K562 (cell line): ENCODE data around the gene HSD17B8. TPM values are rescaled to one million over a fixed set of nuclear protein-coding genes. Genes with fewer than 3 reads are reported as not detected.

Experiments
- CXXC5 ChIP-seq: fragments of 250-450 bp; sonication (Bioruptor Pico); IDR thresholded peaks from 2 replicates; pipeline ENCODE4 v1.8.0; 2022; ENCODE audit warnings: inconsistent platforms, mild to moderate bottlenecking, moderate library complexity
- FOXA1 ChIP-seq: fragments of 450-650 bp; IDR thresholded peaks from 2 replicates; pipeline ENCODE4 v1.6.1; 2016; ENCODE audit warnings: mild to moderate bottlenecking, borderline replicate concordance
- HIVEP1 ChIP-seq: fragments of 250-450 bp; sonication (Bioruptor Pico); IDR thresholded peaks from 2 replicates; pipeline ENCODE4 v1.4.0; 2020; ENCODE audit warnings: mild to moderate bottlenecking
- HNRNPUL1 ChIP-seq: fragments of 200-400 bp; formaldehyde crosslinking; IDR thresholded peaks from 2 replicates; pipeline ENCODE4 v1.6.1; 2017; ENCODE audit warnings: low read length
- MYC ChIP-seq, 2 experiments: fragments of 250-450 bp in 1 of 2; sonication (Bioruptor Pico) in 1 of 2; IDR thresholded peaks; 2 replicates each; pipeline versions ENCODE4 v1.5.1 to v1.6.1; 2012 to 2021; ENCODE audit warnings: low read depth in 2 of 2, borderline replicate concordance in 1 of 2, improper control_type of control experiment in 1 of 2, low read length in 1 of 2, mild to moderate bottlenecking in 1 of 2, moderate library complexity in 1 of 2
- NR4A1 ChIP-seq, 2 experiments: fragments of 250-450 bp in 1 of 2; fragments of 450-650 bp in 1 of 2; sonication (Bioruptor Pico) in 1 of 2; IDR thresholded peaks; 2 replicates each; pipeline versions ENCODE4 v1.4.0 to v1.6.1; 2016 to 2020; ENCODE audit warnings: mild to moderate bottlenecking in 2 of 2, missing compliant biosample characterization in 1 of 2, missing genetic modification characterization in 1 of 2, moderate library complexity in 1 of 2
- RAD21 ChIP-seq, 2 experiments: fragments of 250-450 bp in 1 of 2; fragments of 450-650 bp in 1 of 2; sonication (Bioruptor Pico) in 1 of 2; formaldehyde crosslinking in 1 of 2; IDR thresholded peaks in 1 of 2; conservative IDR thresholded peaks in 1 of 2; 2 replicates each; pipeline versions ENCODE4 v1.4.0 to v1.8.0; 2020 to 2022; ENCODE audit warnings: mild to moderate bottlenecking in 2 of 2, moderate library complexity in 1 of 2
- SMC3 ChIP-seq: conservative IDR thresholded peaks from 2 replicates; pipeline ENCODE4 v1.6.1; 2011; ENCODE audit warnings: low read depth, low read length, improper control_type of control experiment; ENCODE audit not compliant: insufficient read depth
- ZNF174 ChIP-seq: fragments of 250-450 bp; sonication (Bioruptor Pico); IDR thresholded peaks from 2 replicates; pipeline ENCODE4 v1.4.0; 2020; ENCODE audit warnings: mild to moderate bottlenecking
- ZNF24 ChIP-seq: fragments of 450-650 bp; IDR thresholded peaks from 2 replicates; pipeline ENCODE4 v1.6.1; 2016
- ZNF766 ChIP-seq: fragments of 200-800 bp; sonication (Bioruptor generic); conservative IDR thresholded peaks from 2 replicates; pipeline ENCODE4 v1.6.1; 2016; ENCODE audit warnings: missing genetic modification characterization, missing compliant biosample characterization
- polyA plus RNA-seq, 8 experiments: library from polyadenylated mRNA; depleted of rRNA in 4 of 8; stranded (reverse) in 5 of 8; unstranded in 3 of 8; fragments of >200 nt; fragmentation: Nextera tagmentation in 2 of 8; fragmentation: Illumina TruSeq in 1 of 8; extraction: Ambion mirVana in 2 of 8; extraction: Trizol in 1 of 8; gene quantifications; 2 replicates each; pipeline versions ENCODE4 v1.2.1 to v1.2.3, GENCODE V29; 2011 to 2014; ENCODE audit warnings: inconsistent platforms in 1 of 8, missing spikeins in 1 of 8
- total RNA-seq, 7 experiments: library from RNA; depleted of rRNA in 6 of 7; stranded (reverse); fragments of >200 nt in 6 of 7; fragmentation: Illumina TruSeq in 2 of 7; extraction: Trizol in 2 of 7; gene quantifications; 2 replicates each; pipeline versions ENCODE4 v1.2.1 to v1.2.3, GENCODE V29; 2011 to 2021; ENCODE audit warnings: low replicate concordance in 1 of 7
- TF ChIP-seq, protein P1 (sequence below): fragments of 450-650 bp; IDR thresholded peaks from one replicate; pipeline ENCODE4 v1.6.1; 2018; ENCODE audit warnings: mild to moderate bottlenecking, moderate library complexity; ENCODE audit not compliant: partially characterized antibody
- TF ChIP-seq, protein P2 (sequence below): conservative IDR thresholded peaks from 2 replicates; pipeline ENCODE4 v1.6.1; 2011; ENCODE audit warnings: low read depth, mild to moderate bottlenecking, low read length; ENCODE audit not compliant: control insufficient read depth
- TF ChIP-seq, protein P3 (sequence below), 2 experiments: fragments of 450-650 bp; formaldehyde crosslinking in 1 of 2; IDR thresholded peaks; 2 replicates each; pipeline versions ENCODE4 v1.4.0 to v1.6.1; 2014 to 2020; ENCODE audit warnings: mild to moderate bottlenecking in 2 of 2, borderline replicate concordance in 1 of 2, low read depth in 1 of 2

HSD17B8 gene
- total and polyA plus RNA-seq, 9 of the 15 experiments (the other 6 are each of a cell fraction or from before 2014, with no cell fraction given): 3.7 to 35.2 (median 14.2) TPM

DNA sequence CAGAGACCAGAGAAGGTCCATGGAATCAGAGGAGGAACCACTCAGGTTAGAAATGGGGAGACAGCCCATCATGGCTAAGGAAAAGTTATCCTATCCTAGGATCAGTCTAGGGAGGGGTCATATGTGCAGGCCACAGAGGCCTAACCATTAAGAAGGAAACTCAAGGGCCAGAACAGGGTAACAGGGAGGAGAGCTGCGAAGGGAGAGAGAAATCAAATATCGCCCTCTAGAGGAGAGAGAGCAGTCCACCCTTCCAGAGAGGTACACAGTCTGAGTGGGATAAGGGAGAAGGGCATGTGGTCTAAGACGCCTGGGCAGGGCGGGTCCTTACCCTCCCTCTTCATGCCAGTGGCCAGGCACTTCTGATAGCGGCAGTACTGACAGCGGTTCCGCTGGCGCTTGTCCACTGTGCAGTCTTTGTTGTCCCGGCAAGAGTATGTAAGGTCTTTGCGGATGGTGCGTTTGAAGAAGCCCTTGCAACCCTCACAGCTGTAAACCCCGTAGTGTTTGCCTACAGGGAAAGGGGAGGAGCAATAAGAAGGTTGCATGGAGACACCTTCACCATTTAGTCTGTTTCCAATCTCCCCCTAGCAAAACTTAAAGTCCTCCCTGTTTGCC, 6.9 kb upstream of the HSD17B8 start (continued):
- TF ChIP-seq NR4A1 (CRISPR knock-in tag; IDR thresholded peaks at IDR 0.05) (0 out of 2 replicates have a peak, but pooled peaks have one; percentile 28), NR4A1 (tag; IDR thresholded peaks at IDR 0.05) (no peak), ZNF174 (no peak), FOXA1 (no peak), MYC (IDR thresholded peaks at IDR 0.05; ENCODE audit: low read depth, low read length) (peak; percentile 61; the same call in 1 of the 2 replicates), MYC (CRISPR knock-in tag; IDR thresholded peaks at IDR 0.05; ENCODE audit: borderline replicate concordance, low read depth) (no peak), SMC3 (peak; percentile 26; the same call in 1 of the 2 replicates), HNRNPUL1 (no peak), ZNF24 (no peak), CXXC5 (CRISPR knock-in tag) (0 out of 2 replicates have a peak, but pooled peaks have one; percentile 37), RAD21 (CRISPR knock-in tag; conservative IDR thresholded peaks at IDR 0.05 in 1 of 2, IDR thresholded peaks at IDR 0.05 in 1 of 2) (peak; percentile 52 to 72), ZNF766 (CRISPR knock-in tag) (peak; percentile 50; the same call in 1 of the 2 replicates), HIVEP1 (CRISPR knock-in tag) (no peak)
- TF ChIP-seq, protein P1, sequence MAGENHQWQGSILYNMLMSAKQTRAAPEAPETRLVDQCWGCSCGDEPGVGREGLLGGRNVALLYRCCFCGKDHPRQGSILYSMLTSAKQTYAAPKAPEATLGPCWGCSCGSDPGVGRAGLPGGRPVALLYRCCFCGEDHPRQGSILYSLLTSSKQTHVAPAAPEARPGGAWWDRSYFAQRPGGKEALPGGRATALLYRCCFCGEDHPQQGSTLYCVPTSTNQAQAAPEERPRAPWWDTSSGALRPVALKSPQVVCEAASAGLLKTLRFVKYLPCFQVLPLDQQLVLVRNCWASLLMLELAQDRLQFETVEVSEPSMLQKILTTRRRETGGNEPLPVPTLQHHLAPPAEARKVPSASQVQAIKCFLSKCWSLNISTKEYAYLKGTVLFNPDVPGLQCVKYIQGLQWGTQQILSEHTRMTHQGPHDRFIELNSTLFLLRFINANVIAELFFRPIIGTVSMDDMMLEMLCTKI: no peak
- TF ChIP-seq, protein P2, sequence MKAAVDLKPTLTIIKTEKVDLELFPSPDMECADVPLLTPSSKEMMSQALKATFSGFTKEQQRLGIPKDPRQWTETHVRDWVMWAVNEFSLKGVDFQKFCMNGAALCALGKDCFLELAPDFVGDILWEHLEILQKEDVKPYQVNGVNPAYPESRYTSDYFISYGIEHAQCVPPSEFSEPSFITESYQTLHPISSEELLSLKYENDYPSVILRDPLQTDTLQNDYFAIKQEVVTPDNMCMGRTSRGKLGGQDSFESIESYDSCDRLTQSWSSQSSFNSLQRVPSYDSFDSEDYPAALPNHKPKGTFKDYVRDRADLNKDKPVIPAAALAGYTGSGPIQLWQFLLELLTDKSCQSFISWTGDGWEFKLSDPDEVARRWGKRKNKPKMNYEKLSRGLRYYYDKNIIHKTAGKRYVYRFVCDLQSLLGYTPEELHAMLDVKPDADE: peak; percentile 45; the same call in 1 of the 2 replicates
- TF ChIP-seq, protein P3, sequence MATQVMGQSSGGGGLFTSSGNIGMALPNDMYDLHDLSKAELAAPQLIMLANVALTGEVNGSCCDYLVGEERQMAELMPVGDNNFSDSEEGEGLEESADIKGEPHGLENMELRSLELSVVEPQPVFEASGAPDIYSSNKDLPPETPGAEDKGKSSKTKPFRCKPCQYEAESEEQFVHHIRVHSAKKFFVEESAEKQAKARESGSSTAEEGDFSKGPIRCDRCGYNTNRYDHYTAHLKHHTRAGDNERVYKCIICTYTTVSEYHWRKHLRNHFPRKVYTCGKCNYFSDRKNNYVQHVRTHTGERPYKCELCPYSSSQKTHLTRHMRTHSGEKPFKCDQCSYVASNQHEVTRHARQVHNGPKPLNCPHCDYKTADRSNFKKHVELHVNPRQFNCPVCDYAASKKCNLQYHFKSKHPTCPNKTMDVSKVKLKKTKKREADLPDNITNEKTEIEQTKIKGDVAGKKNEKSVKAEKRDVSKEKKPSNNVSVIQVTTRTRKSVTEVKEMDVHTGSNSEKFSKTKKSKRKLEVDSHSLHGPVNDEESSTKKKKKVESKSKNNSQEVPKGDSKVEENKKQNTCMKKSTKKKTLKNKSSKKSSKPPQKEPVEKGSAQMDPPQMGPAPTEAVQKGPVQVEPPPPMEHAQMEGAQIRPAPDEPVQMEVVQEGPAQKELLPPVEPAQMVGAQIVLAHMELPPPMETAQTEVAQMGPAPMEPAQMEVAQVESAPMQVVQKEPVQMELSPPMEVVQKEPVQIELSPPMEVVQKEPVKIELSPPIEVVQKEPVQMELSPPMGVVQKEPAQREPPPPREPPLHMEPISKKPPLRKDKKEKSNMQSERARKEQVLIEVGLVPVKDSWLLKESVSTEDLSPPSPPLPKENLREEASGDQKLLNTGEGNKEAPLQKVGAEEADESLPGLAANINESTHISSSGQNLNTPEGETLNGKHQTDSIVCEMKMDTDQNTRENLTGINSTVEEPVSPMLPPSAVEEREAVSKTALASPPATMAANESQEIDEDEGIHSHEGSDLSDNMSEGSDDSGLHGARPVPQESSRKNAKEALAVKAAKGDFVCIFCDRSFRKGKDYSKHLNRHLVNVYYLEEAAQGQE (IDR thresholded peaks at IDR 0.05; ENCODE audit: borderline replicate concordance): peak; percentile 50; the same call in 1 of the 2 replicates
- TF ChIP-seq, protein P3 (CRISPR knock-in tag; IDR thresholded peaks at IDR 0.05; ENCODE audit: low read depth): no peak
